ENCODE results near the gene CXXC5.

Gene CXXC5

GRCh38 chr5:139651853-139652787, 4.0 kb downstream of the CXXC5 start:
- peak; percentile 65 for DNase-seq (ENCODE audit: low read depth)

- DNase-seq (ENCODE audit: low read depth): no peak
Observed at GRCh38 chr5:139652788-139653241, 4.7 kb downstream of the CXXC5 start.

GRCh38 chr5:139653616-139654015, 5.5 kb downstream of the CXXC5 start:
- DNase-seq (ENCODE audit: low read depth): no peak

GRCh38 chr5:139654464-139654863, 6.3 kb downstream of the CXXC5 start:
- DNase-seq (ENCODE audit: low read depth): no peak

- no peak for DNase-seq (ENCODE audit: low read depth)
Observed at GRCh38 chr5:139654871-139655491, 6.8 kb downstream of the CXXC5 start.

GRCh38 chr5:139655727-139656271, 7.7 kb downstream of the CXXC5 start:
- DNase-seq (ENCODE audit: low read depth): no peak

GRCh38 chr5:139657363-139658321, 9.5 kb downstream of the CXXC5 start:
- no peak for DNase-seq (ENCODE audit: low read depth)

GRCh38 chr5:139658501-139658927, 10.4 kb downstream of the CXXC5 start:
- no peak for DNase-seq (ENCODE audit: low read depth)

GRCh38 chr5:139658928-139659667, 10.9 kb downstream of the CXXC5 start:
- DNase-seq (ENCODE audit: low read depth): no peak

GRCh38 chr5:139659695-139660101, 11.5 kb downstream of the CXXC5 start:
- DNase-seq (ENCODE audit: low read depth): no peak

GRCh38 chr5:139660105-139660922, 12.2 kb downstream of the CXXC5 start:
- no peak for DNase-seq (ENCODE audit: low read depth)

- peak; percentile 74 for DNase-seq (ENCODE audit: low read depth)
Observed at GRCh38 chr5:139660923-139661814, 13.0 kb downstream of the CXXC5 start.

- DNase-seq (ENCODE audit: low read depth): no peak
Observed at GRCh38 chr5:139662617-139663016, 14.5 kb downstream of the CXXC5 start.

GRCh38 chr5:139663207-139664085, 15.3 kb downstream of the CXXC5 start:
- DNase-seq (ENCODE audit: low read depth): no peak

GRCh38 chr5:139664086-139664693, 16.0 kb downstream of the CXXC5 start:
- no peak for DNase-seq (ENCODE audit: low read depth)

GRCh38 chr5:139664727-139665351, 16.7 kb downstream of the CXXC5 start:
- no peak for DNase-seq (ENCODE audit: low read depth)

- DNase-seq (ENCODE audit: low read depth): no peak
Observed at GRCh38 chr5:139665626-139666025, 17.5 kb downstream of the CXXC5 start.
